Regular cardiac myocyte (primary cell): ENCODE data around the gene KLRC2. TPM values are rescaled to one million over a fixed set of nuclear protein-coding genes. Genes with fewer than 3 reads are reported as not detected.

Experiments
- total RNA-seq: library from RNA; depleted of rRNA; stranded (reverse); fragments of >200 nt; gene quantifications from 2 replicates; pipeline ENCODE4 v1.2.3, GENCODE V29; 2014

KLRC2 gene
- not detected in 2 replicates for total RNA-seq

DNA sequence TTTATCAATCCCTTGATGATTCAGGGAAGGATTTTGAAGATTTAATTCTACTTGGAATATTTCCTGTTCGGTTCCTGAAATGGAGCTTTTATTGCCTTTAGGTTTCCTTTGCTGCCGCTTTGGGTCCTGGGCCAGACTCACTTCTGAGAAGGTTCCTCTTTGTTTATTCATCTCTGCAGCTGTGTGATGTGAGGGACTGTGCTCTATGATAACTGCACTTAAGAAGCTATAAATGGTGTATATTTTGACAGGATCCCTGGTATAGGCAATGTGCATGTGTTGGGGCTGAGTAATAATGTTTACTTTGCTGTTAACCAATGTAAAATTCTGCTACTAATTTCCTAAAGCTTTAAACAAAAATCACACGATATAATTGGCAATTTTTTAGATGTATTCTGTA is at the start of gene KLRC2:
Gene KLRC2 (minus strand): TSS at position 195 of the 400 bp plus-strand sequence. CDS start 24 bp downstream, at position 171.

DNA sequence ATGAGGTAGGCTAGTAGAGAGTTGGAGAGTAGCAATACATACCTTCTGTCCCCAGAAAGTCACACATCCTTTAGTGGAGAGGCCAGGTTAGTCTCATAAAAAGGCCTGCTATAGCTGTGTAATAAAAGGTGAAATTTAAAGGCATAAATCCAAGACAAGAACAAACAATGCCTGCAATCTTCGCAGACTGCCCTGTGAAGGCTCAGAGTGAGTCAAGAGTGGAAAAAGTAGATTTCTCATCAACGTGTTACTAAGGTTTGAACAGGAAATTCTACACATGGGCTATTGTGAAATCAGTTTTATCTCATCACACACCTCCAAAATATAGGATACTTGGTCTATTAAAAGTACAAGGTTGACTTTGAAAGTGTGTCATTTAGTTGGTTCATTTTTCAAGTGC is 17.3 kb upstream of the KLRC2 start, which contains the start of gene KLRC1:
Gene KLRC1 (minus strand): TSS at position 222 of the 400 bp plus-strand sequence. CDS start 2,221 bp downstream, outside the sequence.

DNA sequence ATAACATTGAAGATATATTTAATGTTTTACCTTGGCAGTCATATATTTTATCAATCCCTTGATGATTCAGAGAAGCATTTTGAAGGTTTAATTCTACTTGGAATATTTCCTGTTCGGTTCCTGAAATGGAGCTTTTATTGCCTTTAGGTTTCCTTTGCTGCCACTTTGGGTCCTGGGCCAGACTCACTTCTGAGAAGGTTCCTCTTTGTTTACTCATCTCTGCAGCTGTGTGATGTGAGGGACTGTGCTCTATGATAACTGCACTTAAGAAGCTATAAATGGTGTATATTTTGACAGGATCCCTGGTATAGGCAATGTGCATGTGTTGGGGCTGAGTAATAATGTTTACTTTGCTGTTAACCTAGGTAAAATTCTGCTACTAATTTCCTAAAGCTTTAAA is 15.5 kb downstream of the KLRC2 start, which contains the start of gene KLRC3:
Gene KLRC3 (minus strand): TSS at position 262 of the 400 bp plus-strand sequence. CDS start 45 bp downstream, at position 217.

DNA sequence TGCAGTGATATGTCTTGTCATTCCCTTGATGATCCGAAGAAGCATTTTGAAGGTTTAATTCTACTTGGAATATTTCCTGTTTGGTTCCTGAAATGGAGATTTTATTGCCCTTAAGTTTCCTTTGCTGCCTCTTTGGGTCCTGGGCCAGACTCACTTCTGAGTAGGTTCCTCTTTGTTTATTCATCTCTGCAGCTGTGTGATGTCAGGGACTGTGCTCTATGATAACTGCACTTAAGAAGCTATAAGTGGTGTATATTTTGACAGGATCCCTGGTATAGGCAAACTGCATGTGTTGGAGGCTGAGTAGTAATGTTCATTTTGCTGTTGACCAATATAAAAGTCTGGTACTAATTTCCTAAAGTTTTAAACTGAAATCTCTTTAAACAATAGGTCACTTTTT is 26.4 kb downstream of the KLRC2 start, which contains the start of gene KLRC4:
Gene KLRC4 (minus strand): TSS at position 366 of the 400 bp plus-strand sequence. CDS start 182 bp downstream, at position 184.

DNA sequence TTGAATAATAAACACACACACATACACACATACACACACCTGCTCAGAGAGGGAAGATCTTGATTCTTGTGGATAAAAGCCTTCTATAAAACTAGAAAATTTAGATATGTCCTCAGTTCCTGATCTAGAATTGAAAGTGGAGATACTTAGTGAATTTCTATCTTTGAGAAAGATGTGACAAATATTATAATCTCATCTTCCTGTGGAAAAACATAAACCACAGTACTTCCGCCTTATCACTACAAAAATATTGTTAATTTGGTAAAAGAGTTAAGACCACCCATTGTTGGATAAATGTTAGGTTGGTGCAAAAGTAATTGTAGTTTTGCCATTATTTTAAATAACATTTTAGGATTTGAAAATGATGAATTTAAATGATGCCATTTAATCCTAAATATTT is 45.9 kb downstream of the KLRC2 start, which contains the start of gene KLRK1:
Gene KLRK1 (minus strand): TSS at position 138 of the 400 bp plus-strand sequence. CDS start 1,231 bp downstream, outside the sequence.

Other genes with a start within 250 kb of the KLRC2 start
- gene GABARAPL1, start 223.1 kb downstream of the KLRC2 start, total RNA-seq = 23.0 and 105 TPM in 2 replicates
- gene KLRD1, start 128.1 kb downstream of the KLRC2 start, total RNA-seq = under 0.01 and 0.28 TPM in 2 replicates
- not detected in 2 replicates for gene KLRK1, start 46.0 kb downstream of the KLRC2 start, total RNA-seq
- not detected in 2 replicates for gene KLRC4, start 26.3 kb downstream of the KLRC2 start, total RNA-seq
- not detected in 2 replicates for gene KLRC3, start 15.4 kb downstream of the KLRC2 start, total RNA-seq
- gene KLRC1, start 17.4 kb upstream of the KLRC2 start, total RNA-seq = not detected in 2 replicates
- gene EIF2S3B, start 69.9 kb upstream of the KLRC2 start, total RNA-seq = 0.85 and 1.3 TPM in 2 replicates
- gene MAGOHB, start 177.6 kb upstream of the KLRC2 start, total RNA-seq = 16.3 and 22.6 TPM in 2 replicates
- gene STYK1, start 238.0 kb upstream of the KLRC2 start, total RNA-seq = 2.0 and 4.8 TPM in 2 replicates